Esophagus squamous epithelium (tissue), 5 donors: ENCODE measurements around the gene PTPRN2. TPM values are rescaled to one million over a fixed set of nuclear protein-coding genes. Genes with fewer than 3 reads are reported as not detected.
"Not testable (repeated sequence)": the region's sequence is repeated elsewhere in the genome, so short reads cannot be mapped to it uniquely, and the experiment has no call there.

Source experiments
- DNase-seq: peaks from one replicate; lab custom pipeline; 2025; lab: John Stamatoyannopoulos, UW
- H3K27ac ChIP-seq, 4 donors: fragments of 200-600 bp; sonication (generic); one replicate each; pipeline ENCODE4 v1.5.1; 2016 to 2019; ENCODE audit warnings: mild to moderate bottlenecking in 1 of 4
- H3K27me3 ChIP-seq, 4 donors: fragments of 200-600 bp; sonication (generic); 1 replicate in 3 of 4; 2 replicates in 1 of 4; pipeline versions ENCODE4 v1.5.1 to v1.6.0; 2017 to 2021; ENCODE audit warnings: antibody characterized with exemption in 1 of 4
- H3K36me3 ChIP-seq, 3 donors: fragments of 200-600 bp; sonication (generic); one replicate each; pipeline ENCODE4 v1.5.1; 2016 to 2019
- H3K4me1 ChIP-seq, 3 donors: fragments of 200-600 bp; sonication (generic); one replicate each; pipeline ENCODE4 v1.5.1; 2017 to 2019
- H3K4me3 ChIP-seq, 4 donors: fragments of 200-600 bp; sonication (generic); 1 replicate in 3 of 4; 2 replicates in 1 of 4; pipeline ENCODE4 v1.5.1; 2016 to 2019; ENCODE audit warnings: mild to moderate bottlenecking in 2 of 4, moderate library complexity in 1 of 4
- H3K9me3 ChIP-seq, 3 donors: fragments of 200-600 bp; sonication (generic); one replicate each; pipeline ENCODE4 v1.5.1; 2016 to 2019
- CTCF ChIP-seq, 6 experiments: fragments of 450-650 bp in 4 of 6; fragments of 200-600 bp in 2 of 6; sonication (generic) in 2 of 6; IDR thresholded peaks; one replicate each; pipeline ENCODE4 v1.5.1; 2016 to 2019; ENCODE audit warnings: antibody characterized with exemption in 6 of 6, mild to moderate bottlenecking in 4 of 6, moderate library complexity in 4 of 6
- POLR2A ChIP-seq, 4 donors: fragments of 450-650 bp; IDR thresholded peaks; one replicate each; pipeline ENCODE4 v1.6.1; 2017; ENCODE audit warnings: antibody characterized with exemption in 4 of 4, mild to moderate bottlenecking in 4 of 4, moderate library complexity in 3 of 4
- WGBS, 2 donors: methylation state at CpG; one replicate each; pipeline ENCODE4 v1.1.5; 2018; 5-methylcytosine and 5-hydroxymethylcytosine counted together
- intact Hi-C: fragments of 100-400 bp; cut with DNase I; formaldehyde crosslinking; loops from one replicate; pipeline ENCODE4 v1.15.0; 2022
- total RNA-seq, 4 donors: library from RNA; depleted of rRNA; stranded (reverse); fragments of >200 nt; gene quantifications; one replicate each; pipeline ENCODE4 v1.1.0, GENCODE V29; 2016
- donor health status: DM: yes; HTN: yes; CAD: no.

The PTPRN2 gene
- total RNA-seq, 4 donors from 2014 or later = 0.38 to 2.7 (median 1.0) TPM

- TF ChIP-seq CTCF (IDR thresholded peaks at IDR 0.05) (no peak), POLR2A (IDR thresholded peaks at IDR 0.05) (no peak)
- intact Hi-C loops = no loop called here
- Histone ChIP-seq H3K27me3 (no peaks in the 10 kb centered on the region), H3K27ac (no peak overlapping the region), H3K4me3 (no peak overlapping the region), H3K9me3 (peaks cover 0 to 16% (median 7%) of the 10 kb centered on the region in 3 donors), H3K36me3 (no peaks in the 10 kb centered on the region), H3K4me1 (no peaks in the 10 kb centered on the region)
- 86% methylated on average over 22 to 30 of the region's 33 CpGs for WGBS, 2 donors
- DNase-seq = no peak
Measured at GRCh38 chr7:158309868-158310763, 277.5 kb downstream of the PTPRN2 start.

- no peaks in the 10 kb centered on the region for H3K4me1 ChIP-seq
- intact Hi-C loops = no loop called here
- 14 to 45% methylated on average over 1 of the region's 1 CpG for WGBS, 2 donors
Measured at GRCh38 chr7:158308001-158308400, 279.6 kb downstream of the PTPRN2 start.

GRCh38 chr7:158304072-158304471 lies 283.6 kb downstream of the PTPRN2 start:
- WGBS, 2 donors = 83 to 87% methylated on average over 6 of the region's 6 CpGs
- H3K4me3 ChIP-seq, H3K27me3 ChIP-seq, intact Hi-C loops, H3K27ac ChIP-seq, H3K36me3 ChIP-seq, DNase-seq, H3K4me1 ChIP-seq: not testable (repeated sequence)
- peaks cover 0 to 16% (median 7%) of the 10 kb centered on the region in 3 donors for H3K9me3 ChIP-seq

More at GRCh38 chr7:158308001-158308400, 279.6 kb downstream of the PTPRN2 start:
- no peak overlapping the region for H3K27ac ChIP-seq
- no peak overlapping the region for H3K4me3 ChIP-seq
- no peaks in the 10 kb centered on the region for H3K27me3 ChIP-seq
- no peak for TF ChIP-seq POLR2A (IDR thresholded peaks at IDR 0.05)
- TF ChIP-seq CTCF (IDR thresholded peaks at IDR 0.05) = no peak
- DNase-seq = no peak
- no peaks in the 10 kb centered on the region for H3K36me3 ChIP-seq
- H3K9me3 ChIP-seq = peaks cover 0 to 16% (median 7%) of the 10 kb centered on the region in 3 donors

- no peak overlapping the region for H3K4me3 ChIP-seq
- WGBS, 2 donors = 73 to 84% methylated on average over 4 of the region's 4 CpGs
- intact Hi-C loops = no loop called here
Measured at GRCh38 chr7:158303121-158303520, 284.5 kb downstream of the PTPRN2 start.

More at GRCh38 chr7:158303121-158303520, 284.5 kb downstream of the PTPRN2 start:
- H3K27me3 ChIP-seq = no peaks in the 10 kb centered on the region
- H3K9me3 ChIP-seq = peaks cover 0 to 13% (median 7%) of the 10 kb centered on the region in 3 donors
- peaks cover 0 to 5% (median 0%) of the 10 kb centered on the region in 3 donors for H3K4me1 ChIP-seq
- TF ChIP-seq POLR2A (IDR thresholded peaks at IDR 0.05) (no peak), CTCF (IDR thresholded peaks at IDR 0.05) (no peak)
- no peak for DNase-seq
- H3K27ac ChIP-seq = no peak overlapping the region
- H3K36me3 ChIP-seq = no peaks in the 10 kb centered on the region
